Ascending aorta (tissue), 2 donors: ENCODE measurements around the gene KCTD12. TPM values are rescaled to one million over a fixed set of nuclear protein-coding genes. Genes with fewer than 3 reads are reported as not detected.

Experiments used
- DNase-seq, 2 donors: peaks; one replicate each; pipeline ENCODE4 v3.0.0-alpha.2; 2019; ENCODE audit warnings: low spot score in 2 of 2
- H3K27ac ChIP-seq, 2 donors: fragments of 200-600 bp; sonication (generic); one replicate each; pipeline ENCODE4 v1.5.1; 2016 to 2017; ENCODE audit warnings: mild to moderate bottlenecking in 1 of 2
- H3K27me3 ChIP-seq: fragments of 200-600 bp; sonication (generic); one replicate; pipeline ENCODE4 v1.5.1; 2017
- H3K36me3 ChIP-seq, 2 donors: fragments of 200-600 bp; sonication (generic); one replicate each; pipeline ENCODE4 v1.5.1; 2016
- H3K4me1 ChIP-seq, 2 donors: fragments of 200-600 bp; sonication (generic); one replicate each; pipeline ENCODE4 v1.5.1; 2016 to 2017; ENCODE audit warnings: mild to moderate bottlenecking in 1 of 2
- H3K4me3 ChIP-seq, 2 donors: fragments of 200-600 bp; sonication (generic); one replicate each; pipeline ENCODE4 v1.5.1; 2016 to 2017; ENCODE audit warnings: mild to moderate bottlenecking in 1 of 2
- H3K9me3 ChIP-seq, 2 donors: fragments of 200-600 bp; sonication (generic); one replicate each; pipeline ENCODE4 v1.5.1; 2016
- intact Hi-C: fragments of 100-400 bp; cut with DNase I; formaldehyde crosslinking; loops from one replicate; pipeline ENCODE4 v1.15.1; 2023
- total RNA-seq: library from RNA; depleted of rRNA; stranded (reverse); fragments of >200 nt; gene quantifications from one replicate; pipeline ENCODE4 v1.1.0, GENCODE V29; 2016
- TF ChIP-seq, protein P1 (sequence below), 3 experiments: fragments of 200-600 bp in 2 of 3; fragments of 450-650 bp in 1 of 3; sonication (generic) in 2 of 3; IDR thresholded peaks; one replicate each; pipeline ENCODE4 v1.5.1; 2016 to 2019; ENCODE audit warnings: antibody characterized with exemption in 3 of 3, mild to moderate bottlenecking in 1 of 3, moderate library complexity in 1 of 3

The KCTD12 gene
- total RNA-seq, 1 donor from 2014 or later = 120 TPM

DNA sequence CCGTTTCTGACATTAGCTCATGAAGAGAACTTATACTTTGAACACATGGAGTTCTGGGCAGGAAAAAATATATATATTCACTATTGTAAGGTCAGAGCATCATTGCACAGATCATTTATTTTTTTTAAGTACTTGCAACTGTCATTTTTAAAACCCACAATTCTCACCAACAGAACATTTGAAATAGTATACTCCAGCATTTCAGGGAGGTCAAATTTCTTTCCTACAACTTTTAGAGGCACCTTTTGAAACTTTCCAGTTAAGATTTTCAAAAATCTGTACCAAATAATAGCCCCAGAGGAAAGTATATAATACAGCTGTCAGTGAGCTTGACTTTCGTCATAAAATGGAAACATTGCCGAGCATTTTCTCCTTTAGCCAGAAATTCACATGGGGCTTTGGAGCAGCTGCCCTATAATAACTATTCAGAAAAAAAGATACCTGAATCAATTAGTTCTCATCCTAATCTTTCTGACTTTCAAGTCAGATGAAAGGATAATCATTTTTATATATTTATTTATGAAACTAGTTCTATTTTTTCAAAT, 10.9 kb downstream of the KCTD12 start:
- Histone ChIP-seq H3K27me3 (no peaks in the 10 kb centered on the region), H3K9me3 (no peaks in the 10 kb centered on the region), H3K27ac (no peak overlapping the region), H3K4me3 (no peak overlapping the region), H3K4me1 (peaks cover 0 to 6% of the 10 kb centered on the region in 2 donors), H3K36me3 (no peaks in the 10 kb centered on the region)
- intact Hi-C loops = no loop called here
- DNase-seq = no peak
- TF ChIP-seq, protein P1, sequence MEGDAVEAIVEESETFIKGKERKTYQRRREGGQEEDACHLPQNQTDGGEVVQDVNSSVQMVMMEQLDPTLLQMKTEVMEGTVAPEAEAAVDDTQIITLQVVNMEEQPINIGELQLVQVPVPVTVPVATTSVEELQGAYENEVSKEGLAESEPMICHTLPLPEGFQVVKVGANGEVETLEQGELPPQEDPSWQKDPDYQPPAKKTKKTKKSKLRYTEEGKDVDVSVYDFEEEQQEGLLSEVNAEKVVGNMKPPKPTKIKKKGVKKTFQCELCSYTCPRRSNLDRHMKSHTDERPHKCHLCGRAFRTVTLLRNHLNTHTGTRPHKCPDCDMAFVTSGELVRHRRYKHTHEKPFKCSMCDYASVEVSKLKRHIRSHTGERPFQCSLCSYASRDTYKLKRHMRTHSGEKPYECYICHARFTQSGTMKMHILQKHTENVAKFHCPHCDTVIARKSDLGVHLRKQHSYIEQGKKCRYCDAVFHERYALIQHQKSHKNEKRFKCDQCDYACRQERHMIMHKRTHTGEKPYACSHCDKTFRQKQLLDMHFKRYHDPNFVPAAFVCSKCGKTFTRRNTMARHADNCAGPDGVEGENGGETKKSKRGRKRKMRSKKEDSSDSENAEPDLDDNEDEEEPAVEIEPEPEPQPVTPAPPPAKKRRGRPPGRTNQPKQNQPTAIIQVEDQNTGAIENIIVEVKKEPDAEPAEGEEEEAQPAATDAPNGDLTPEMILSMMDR (IDR thresholded peaks at IDR 0.05) = no peak

DNA sequence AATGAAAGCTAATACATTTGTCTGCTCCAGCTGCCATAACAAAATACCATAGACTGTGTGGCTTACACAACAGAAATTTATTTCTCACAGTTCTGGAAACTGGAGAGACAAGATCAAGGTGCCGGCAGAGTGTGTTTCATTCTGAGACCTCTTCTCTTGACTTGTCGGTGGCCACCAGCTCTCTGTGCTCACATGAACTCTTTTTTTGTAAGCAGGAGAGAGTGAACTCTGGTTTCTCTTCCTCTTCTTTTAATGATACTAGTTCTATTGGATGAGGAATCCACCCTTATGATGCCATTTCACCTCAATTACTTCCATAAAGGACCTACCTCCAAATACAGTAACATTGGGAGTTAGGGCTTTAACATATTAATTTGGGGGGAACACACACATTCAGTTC, 11.7 kb downstream of the KCTD12 start:
- DNase-seq = no peak
- Histone ChIP-seq H3K4me1 (no peaks in the 10 kb centered on the region), H3K27ac (no peak overlapping the region), H3K9me3 (no peaks in the 10 kb centered on the region), H3K27me3 (no peaks in the 10 kb centered on the region), H3K4me3 (no peak overlapping the region), H3K36me3 (no peaks in the 10 kb centered on the region)
- TF ChIP-seq, protein P1 (IDR thresholded peaks at IDR 0.05) = no peak
- intact Hi-C loops = no loop called here

DNA sequence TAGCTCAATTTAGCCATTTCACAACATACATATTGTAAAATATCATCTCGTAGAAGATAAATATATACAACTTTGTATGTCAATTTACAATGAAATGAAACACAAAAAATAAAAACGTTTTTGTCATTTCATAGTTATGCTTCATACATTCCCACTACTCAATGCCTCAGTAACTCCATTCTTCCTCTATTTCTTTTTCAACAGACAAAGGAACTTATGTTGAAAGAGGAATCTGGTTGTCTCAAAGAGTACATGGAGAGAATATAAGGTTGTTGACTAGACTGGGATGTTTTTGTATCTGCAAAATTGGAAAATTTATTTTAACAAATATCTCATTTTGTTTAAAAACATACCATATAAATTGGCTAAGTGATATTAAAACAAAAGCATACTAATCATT, 12.8 kb downstream of the KCTD12 start:
- intact Hi-C loops = no loop called here
- TF ChIP-seq, protein P1 (IDR thresholded peaks at IDR 0.05) = no peak
- Histone ChIP-seq H3K9me3 (no peaks in the 10 kb centered on the region), H3K4me1 (no peaks in the 10 kb centered on the region), H3K27ac (no peak overlapping the region), H3K36me3 (no peaks in the 10 kb centered on the region), H3K27me3 (no peaks in the 10 kb centered on the region), H3K4me3 (no peak overlapping the region)
- no peak for DNase-seq

DNA sequence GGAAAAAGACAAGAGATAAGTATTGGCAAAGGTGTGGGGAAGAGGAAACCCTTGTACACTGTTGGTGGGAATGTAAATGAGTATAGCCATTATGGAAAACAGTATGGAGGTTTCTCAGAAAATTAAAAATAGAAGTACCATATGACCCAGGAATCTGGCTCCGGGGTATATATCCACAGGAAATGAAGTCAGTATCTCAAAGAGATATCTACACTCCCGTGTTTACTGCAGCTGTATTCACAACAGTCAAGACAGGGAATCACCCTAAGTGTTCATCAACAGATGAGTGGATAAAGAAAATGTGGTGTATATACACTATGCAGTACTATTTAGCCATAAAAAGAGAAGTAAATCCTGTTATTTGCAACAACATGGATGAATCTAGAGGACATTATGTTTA, 13.5 kb downstream of the KCTD12 start:
- DNase-seq = no peak
- H3K4me1 ChIP-seq = no peaks in the 10 kb centered on the region
- no peak overlapping the region for H3K4me3 ChIP-seq
- H3K27me3 ChIP-seq = no peaks in the 10 kb centered on the region
- no peak overlapping the region for H3K27ac ChIP-seq
- H3K36me3 ChIP-seq = no peaks in the 10 kb centered on the region
- TF ChIP-seq, protein P1 (IDR thresholded peaks at IDR 0.05) = no peak
- no peaks in the 10 kb centered on the region for H3K9me3 ChIP-seq
- intact Hi-C loops = no loop called here

DNA sequence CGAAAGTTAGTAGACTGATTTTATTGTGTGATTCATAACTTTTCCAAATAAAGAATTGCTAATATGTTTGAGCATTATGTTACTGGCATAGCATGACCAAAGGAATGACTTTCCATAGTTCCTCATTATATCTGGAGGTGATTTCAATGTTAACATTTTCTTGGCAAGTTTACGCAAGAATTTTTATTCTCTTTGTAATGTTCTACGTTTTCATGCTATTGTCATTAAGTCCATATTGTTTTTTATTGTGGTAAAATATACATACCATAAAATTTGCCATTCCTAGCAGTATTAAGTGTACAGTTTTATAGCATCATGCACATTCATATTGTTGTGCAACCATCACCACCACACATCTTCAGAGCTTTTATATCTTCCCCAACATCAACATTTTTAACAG, 14.8 kb downstream of the KCTD12 start:
- intact Hi-C loops = no loop called here

More for the DNA sequence above, 14.8 kb downstream of the KCTD12 start:
- DNase-seq = no peak
- H3K27me3 ChIP-seq = no peaks in the 10 kb centered on the region
- H3K9me3 ChIP-seq = no peaks in the 10 kb centered on the region
- TF ChIP-seq, protein P1 (IDR thresholded peaks at IDR 0.05) = no peak
- H3K27ac ChIP-seq = no peak overlapping the region
- H3K4me1 ChIP-seq = no peaks in the 10 kb centered on the region
- H3K36me3 ChIP-seq = no peaks in the 10 kb centered on the region
- H3K4me3 ChIP-seq = no peak overlapping the region
